RWPE1 (cell line): ENCODE measurements around the gene FAM221B.
A peak's percentile ranks its signal among the peaks of the same experiment; 100 is the strongest.

Source experiments
- CTCF ChIA-PET: fragments of 350-600 bp; sonication (Branson Sonifier 250); formaldehyde crosslinking; extraction: SDS; loops from one replicate; lab custom pipeline; 2021; lab: Yijun Ruan, JAX
- POLR2A ChIA-PET: fragments of 400-600 bp; formaldehyde crosslinking; extraction: SDS; loops from one replicate; lab custom pipeline; 2020; ENCODE audit warnings: antibody characterized with exemption; ENCODE audit not compliant: low non-redundant PET; lab: Yijun Ruan, JAX
- DNase-seq: peaks from one replicate; pipeline ENCODE4 v3.0.0; 2012; ENCODE audit warnings: low spot score
- H3K27ac ChIP-seq: fragments of 450-650 bp; 2 replicates; pipeline ENCODE4 v1.5.1; 2017
- CTCF ChIP-seq: fragments of 450-650 bp; conservative IDR thresholded peaks from 2 replicates; pipeline ENCODE4 v1.5.1; 2017; ENCODE audit warnings: low read depth, mild to moderate bottlenecking

The FAM221B gene

GRCh38 chr9:35828716-35829083, at the start of gene FAM221B:
Gene FAM221B, minus strand, starts transcription at chr9:35828732. Its CDS starts 2,571 bp downstream, at chr9:35826161.
- H3K27ac ChIP-seq = peak within 1 kb of the TSS; percentile 67
- TF ChIP-seq CTCF = no peak
- POLR2A ChIA-PET = interaction anchor here (0.6 kb wide), 1 partner anchor 40 kb away, joined by 4 read pairs; no protein-coding TSS in a partner anchor
- CTCF ChIA-PET = interaction anchor here (0.5 kb wide), 1 partner anchor 94 kb away, joined by 3 read pairs; no protein-coding TSS in a partner anchor
- no peak for DNase-seq

GRCh38 chr9:35872505-35872904, 44.0 kb upstream of the FAM221B start:
- CTCF ChIA-PET = interaction anchor here (0.6 kb wide), 1 partner anchor 73 kb away, joined by 3 read pairs; no protein-coding TSS in a partner anchor
- POLR2A ChIA-PET = no interaction called here
- no peak overlapping the region for H3K27ac ChIP-seq
- DNase-seq = no peak
- TF ChIP-seq CTCF = no peak

- H3K27ac ChIP-seq = peak overlapping the region; percentile 47
- CTCF ChIA-PET = interaction anchor here (0.7 kb wide), 1 partner anchor 11 kb away, joined by 4 read pairs; no protein-coding TSS in a partner anchor
- TF ChIP-seq CTCF = no peak
- peak; percentile 76 for DNase-seq
- POLR2A ChIA-PET = no interaction called here
Measured at GRCh38 chr9:35871545-35871944, 43.0 kb upstream of the FAM221B start.

- TF ChIP-seq CTCF = no peak
- POLR2A ChIA-PET = no interaction called here
- no peak for DNase-seq
- H3K27ac ChIP-seq = peak within 1 kb of the TSS; percentile 47
- CTCF ChIA-PET = interaction anchor here (0.7 kb wide), 1 partner anchor 12 kb away, joined by 4 read pairs; no protein-coding TSS in a partner anchor
Measured at GRCh38 chr9:35870351-35870923, 41.9 kb upstream of the FAM221B start, which contains the start of gene OR13J1. Gene OR13J1, minus strand, starts transcription at chr9:35870401. Its CDS starts 0 bp downstream, at chr9:35870401.

- CTCF ChIA-PET = no interaction called here
Measured at GRCh38 chr9:35869621-35870216, 41.2 kb upstream of the FAM221B start.

More at GRCh38 chr9:35869621-35870216, 41.2 kb upstream of the FAM221B start:
- TF ChIP-seq CTCF = no peak
- no peak for DNase-seq
- peak overlapping the region; percentile 0; the same call in 1 of the 2 replicates for H3K27ac ChIP-seq
- POLR2A ChIA-PET = no interaction called here
